Measurements from ENCODE around the gene ZNF213. TPM values are rescaled to one million over a fixed set of nuclear protein-coding genes. Genes with fewer than 3 reads are reported as not detected.

ZNF213 gene
- total and polyA plus RNA-seq, 4 donors, result 2.3 to 8.6 (median 6.8) TPM

- Histone ChIP-seq H3K4me1 (ENCODE audit: control insufficient read depth in 1 of 2, insufficient read depth in 2 of 2, low read length in 2 of 2) (no peaks in the 10 kb centered on the region), H3K4me3 (ENCODE audit: low read length in 2 of 2) (no peak overlapping the region), H3K36me3 (ENCODE audit: control insufficient read depth in 1 of 2, insufficient read depth in 2 of 2, low read length in 1 of 2) (peaks cover 0 to 3% of the 10 kb centered on the region in 2 donors), H3K27me3 (ENCODE audit: control insufficient read depth in 1 of 2, insufficient read depth in 2 of 2, low read length in 1 of 2) (no peaks in the 10 kb centered on the region), H3K27ac (ENCODE audit: low read depth in 1 of 2, low read length in 2 of 2) (no peak overlapping the region), H3K9me3 (ENCODE audit: control insufficient read depth, low read length) (no peaks in the 10 kb centered on the region)
- intact Hi-C loops (cut with DNase I), result no loop called here
- DNase-seq, result no peak
- 91 to 92% methylated on average over 12 of the region's 12 CpGs for WGBS, 2 donors
- ATAC-seq (ENCODE audit: low FRiP score), result no peak
Observed at GRCh38 chr16:3115003-3115402, 19.8 kb upstream of the ZNF213 start.

- 73 to 77% methylated on average over 12 to 14 of the region's 14 CpGs for WGBS, 2 donors
- Histone ChIP-seq H3K27me3 (ENCODE audit: control insufficient read depth in 1 of 2, insufficient read depth in 2 of 2, low read length in 1 of 2) (no peaks in the 10 kb centered on the region), H3K9me3 (ENCODE audit: control insufficient read depth, low read length) (no peaks in the 10 kb centered on the region), H3K4me1 (ENCODE audit: control insufficient read depth in 1 of 2, insufficient read depth in 2 of 2, low read length in 2 of 2) (no peaks in the 10 kb centered on the region), H3K4me3 (ENCODE audit: low read length in 2 of 2) (no peak overlapping the region), H3K36me3 (ENCODE audit: control insufficient read depth in 1 of 2, insufficient read depth in 2 of 2, low read length in 1 of 2) (peaks cover under 1 to 3% of the 10 kb centered on the region in 2 donors), H3K27ac (ENCODE audit: low read depth in 1 of 2, low read length in 2 of 2) (no peak overlapping the region)
- intact Hi-C loops (cut with DNase I), result no loop called here
- ATAC-seq (ENCODE audit: low FRiP score) (no peak), DNase-seq (no peak)
Observed at GRCh38 chr16:3115561-3115960, 19.3 kb upstream of the ZNF213 start.

GRCh38 chr16:3118204-3118790 lies 16.5 kb upstream of the ZNF213 start:
- WGBS, 2 donors, result 80 to 83% methylated on average over 16 of the region's 16 CpGs
- Histone ChIP-seq H3K4me1 (ENCODE audit: control insufficient read depth in 1 of 2, insufficient read depth in 2 of 2, low read length in 2 of 2) (no peaks in the 10 kb centered on the region), H3K4me3 (ENCODE audit: low read length in 2 of 2) (no peak overlapping the region), H3K27ac (ENCODE audit: low read depth in 1 of 2, low read length in 2 of 2) (no peak overlapping the region), H3K9me3 (ENCODE audit: control insufficient read depth, low read length) (no peaks in the 10 kb centered on the region), H3K36me3 (ENCODE audit: control insufficient read depth in 1 of 2, insufficient read depth in 2 of 2, low read length in 1 of 2) (peaks cover 2 to 3% of the 10 kb centered on the region in 2 donors), H3K27me3 (ENCODE audit: control insufficient read depth in 1 of 2, insufficient read depth in 2 of 2, low read length in 1 of 2) (no peaks in the 10 kb centered on the region)
- ATAC-seq (ENCODE audit: low FRiP score) (no peak), DNase-seq (no peak)
- intact Hi-C loops (cut with DNase I), result no loop called here

GRCh38 chr16:3118846-3119245 lies 16.0 kb upstream of the ZNF213 start:
- intact Hi-C loops (cut with DNase I), result no loop called here
- WGBS, 2 donors, result 92 to 94% methylated on average over 20 of the region's 20 CpGs
- peaks cover 2 to 3% of the 10 kb centered on the region in 2 donors for H3K36me3 ChIP-seq (ENCODE audit: control insufficient read depth in 1 of 2, insufficient read depth in 2 of 2, low read length in 1 of 2)

GRCh38 chr16:3119286-3119685 lies 15.5 kb upstream of the ZNF213 start:
- ATAC-seq (ENCODE audit: low FRiP score) (no peak), DNase-seq (no peak)
- WGBS, 2 donors, result 93 to 96% methylated on average over 33 of the region's 33 CpGs
- peaks cover 2 to 3% of the 10 kb centered on the region in 2 donors for H3K36me3 ChIP-seq (ENCODE audit: control insufficient read depth in 1 of 2, insufficient read depth in 2 of 2, low read length in 1 of 2)
- intact Hi-C loops (cut with DNase I), result no loop called here
- no peak overlapping the region for H3K4me3 ChIP-seq (ENCODE audit: low read length in 2 of 2)
- H3K27me3 ChIP-seq (ENCODE audit: control insufficient read depth in 1 of 2, insufficient read depth in 2 of 2, low read length in 1 of 2), result no peaks in the 10 kb centered on the region
- no peaks in the 10 kb centered on the region for H3K4me1 ChIP-seq (ENCODE audit: control insufficient read depth in 1 of 2, insufficient read depth in 2 of 2, low read length in 2 of 2)
- no peaks in the 10 kb centered on the region for H3K9me3 ChIP-seq (ENCODE audit: control insufficient read depth, low read length)
- H3K27ac ChIP-seq (ENCODE audit: low read depth in 1 of 2, low read length in 2 of 2), result no peak overlapping the region

More at GRCh38 chr16:3118846-3119245, 16.0 kb upstream of the ZNF213 start:
- no peak for ATAC-seq (ENCODE audit: low FRiP score)
- Histone ChIP-seq H3K27ac (ENCODE audit: low read depth in 1 of 2, low read length in 2 of 2) (no peak overlapping the region), H3K4me3 (ENCODE audit: low read length in 2 of 2) (no peak overlapping the region), H3K27me3 (ENCODE audit: control insufficient read depth in 1 of 2, insufficient read depth in 2 of 2, low read length in 1 of 2) (no peaks in the 10 kb centered on the region), H3K9me3 (ENCODE audit: control insufficient read depth, low read length) (no peaks in the 10 kb centered on the region), H3K4me1 (ENCODE audit: control insufficient read depth in 1 of 2, insufficient read depth in 2 of 2, low read length in 2 of 2) (no peaks in the 10 kb centered on the region)
- DNase-seq, result no peak

GRCh38 chr16:3119701-3120408 lies 15.0 kb upstream of the ZNF213 start:
- Histone ChIP-seq H3K27me3 (ENCODE audit: control insufficient read depth in 1 of 2, insufficient read depth in 2 of 2, low read length in 1 of 2) (no peaks in the 10 kb centered on the region), H3K9me3 (ENCODE audit: control insufficient read depth, low read length) (no peaks in the 10 kb centered on the region), H3K4me1 (ENCODE audit: control insufficient read depth in 1 of 2, insufficient read depth in 2 of 2, low read length in 2 of 2) (no peaks in the 10 kb centered on the region), H3K27ac (ENCODE audit: low read depth in 1 of 2, low read length in 2 of 2) (no peak overlapping the region), H3K36me3 (ENCODE audit: control insufficient read depth in 1 of 2, insufficient read depth in 2 of 2, low read length in 1 of 2) (peaks cover 2 to 3% of the 10 kb centered on the region in 2 donors), H3K4me3 (ENCODE audit: low read length in 2 of 2) (no peak overlapping the region)
- DNase-seq, result no peak
- no peak for ATAC-seq (ENCODE audit: low FRiP score)
- intact Hi-C loops (cut with DNase I), result no loop called here
- WGBS, 2 donors, result 95% methylated on average over 57 of the region's 57 CpGs

GRCh38 chr16:3120435-3120834 lies 14.4 kb upstream of the ZNF213 start:
- no peak for DNase-seq
- Histone ChIP-seq H3K27ac (ENCODE audit: low read depth in 1 of 2, low read length in 2 of 2) (no peak overlapping the region), H3K4me1 (ENCODE audit: control insufficient read depth in 1 of 2, insufficient read depth in 2 of 2, low read length in 2 of 2) (no peaks in the 10 kb centered on the region), H3K4me3 (ENCODE audit: low read length in 2 of 2) (no peak overlapping the region), H3K27me3 (ENCODE audit: control insufficient read depth in 1 of 2, insufficient read depth in 2 of 2, low read length in 1 of 2) (no peaks in the 10 kb centered on the region), H3K9me3 (ENCODE audit: control insufficient read depth, low read length) (no peaks in the 10 kb centered on the region), H3K36me3 (ENCODE audit: control insufficient read depth in 1 of 2, insufficient read depth in 2 of 2, low read length in 1 of 2) (peaks cover 2 to 3% of the 10 kb centered on the region in 2 donors)
- no peak for ATAC-seq (ENCODE audit: low FRiP score)
- WGBS, 2 donors, result 87 to 88% methylated on average over 16 of the region's 16 CpGs
- intact Hi-C loops (cut with DNase I), result no loop called here

GRCh38 chr16:3121851-3122467 lies 12.9 kb upstream of the ZNF213 start:
- WGBS, 2 donors, result 80 to 82% methylated on average over 7 of the region's 7 CpGs
- peaks cover 2 to 3% of the 10 kb centered on the region in 2 donors for H3K36me3 ChIP-seq (ENCODE audit: control insufficient read depth in 1 of 2, insufficient read depth in 2 of 2, low read length in 1 of 2)
- H3K4me3 ChIP-seq (ENCODE audit: low read length in 2 of 2), result no peak overlapping the region
- ATAC-seq (ENCODE audit: low FRiP score) (no peak), DNase-seq (no peak)
- intact Hi-C loops (cut with DNase I), result no loop called here
- H3K9me3 ChIP-seq (ENCODE audit: control insufficient read depth, low read length), result no peaks in the 10 kb centered on the region
- H3K4me1 ChIP-seq (ENCODE audit: control insufficient read depth in 1 of 2, insufficient read depth in 2 of 2, low read length in 2 of 2), result no peaks in the 10 kb centered on the region
- H3K27me3 ChIP-seq (ENCODE audit: control insufficient read depth in 1 of 2, insufficient read depth in 2 of 2, low read length in 1 of 2), result no peaks in the 10 kb centered on the region
- H3K27ac ChIP-seq (ENCODE audit: low read depth in 1 of 2, low read length in 2 of 2), result no peak overlapping the region

Measured in aorta (tissue), 5 donors.